MM.1S (cell line): ENCODE data around the gene MMP24.

Experiments
- CTCF ChIP-seq: fragments of 300-600 bp; sonication (generic); IDR thresholded peaks from 2 replicates; pipeline ENCODE4 v1.5.1; 2016; ENCODE audit warnings: antibody characterized with exemption, low read length, mixed read lengths
- EZH2 ChIP-seq: fragments of 300-600 bp; sonication (generic); optimal IDR thresholded peaks from 2 replicates; pipeline ENCODE3; 2017; ENCODE audit warnings: low read depth, mild to moderate bottlenecking, antibody characterized with exemption, low read length, mixed read lengths
- EZH2phosphoT487 ChIP-seq: fragments of 300-600 bp; sonication (generic); IDR thresholded peaks from 2 replicates; pipeline ENCODE4 v1.6.1; 2018; ENCODE audit warnings: antibody characterized with exemption, low read length

GRCh38 chr20:35311409-35311808 is 84.9 kb downstream of the MMP24 start:
- TF ChIP-seq CTCF (no peak), EZH2phosphoT487 (no peak), EZH2 (no peak)
